Measurements from ENCODE around the gene MLLT11.

Gene MLLT11, protein sequence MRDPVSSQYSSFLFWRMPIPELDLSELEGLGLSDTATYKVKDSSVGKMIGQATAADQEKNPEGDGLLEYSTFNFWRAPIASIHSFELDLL

DNA sequence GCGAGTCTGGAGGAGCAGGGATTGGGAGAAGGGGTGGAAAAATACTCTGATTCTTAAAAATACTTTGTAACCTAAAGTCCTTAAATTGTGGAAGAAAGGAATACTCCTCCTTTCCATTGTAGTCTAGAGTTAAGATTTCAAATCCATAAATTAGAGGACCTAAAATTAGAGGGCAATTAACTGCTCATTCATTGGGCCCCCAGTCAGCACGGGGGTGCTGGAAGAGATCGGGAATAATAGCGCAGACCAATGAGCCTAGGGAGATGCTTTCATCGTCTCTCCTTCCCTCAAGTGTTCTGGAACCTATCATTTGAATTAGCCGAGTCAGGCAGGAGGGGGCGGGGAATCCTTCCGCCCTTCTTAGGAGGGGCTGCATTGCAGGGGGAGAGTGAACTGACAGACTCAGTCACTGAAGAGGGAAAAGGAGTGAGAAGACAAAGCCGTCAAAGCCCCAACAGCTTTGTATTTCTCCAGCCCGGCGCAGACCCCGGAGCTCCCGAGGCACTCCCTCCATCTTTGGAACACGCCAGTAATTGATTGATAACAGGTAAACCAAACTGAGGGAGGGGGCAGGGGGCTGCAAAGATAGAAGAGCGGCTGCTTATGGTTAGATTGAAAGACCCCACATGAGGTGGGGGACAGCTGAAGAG is at the start of gene MLLT11:
Gene MLLT11, plus strand, starts transcription at position 391 of the 650 bp plus-strand sequence. CDS start 6,828 bp downstream, outside the sequence.
- DNase-seq (ENCODE audit: low read depth, low spot score) = no peak

DNA sequence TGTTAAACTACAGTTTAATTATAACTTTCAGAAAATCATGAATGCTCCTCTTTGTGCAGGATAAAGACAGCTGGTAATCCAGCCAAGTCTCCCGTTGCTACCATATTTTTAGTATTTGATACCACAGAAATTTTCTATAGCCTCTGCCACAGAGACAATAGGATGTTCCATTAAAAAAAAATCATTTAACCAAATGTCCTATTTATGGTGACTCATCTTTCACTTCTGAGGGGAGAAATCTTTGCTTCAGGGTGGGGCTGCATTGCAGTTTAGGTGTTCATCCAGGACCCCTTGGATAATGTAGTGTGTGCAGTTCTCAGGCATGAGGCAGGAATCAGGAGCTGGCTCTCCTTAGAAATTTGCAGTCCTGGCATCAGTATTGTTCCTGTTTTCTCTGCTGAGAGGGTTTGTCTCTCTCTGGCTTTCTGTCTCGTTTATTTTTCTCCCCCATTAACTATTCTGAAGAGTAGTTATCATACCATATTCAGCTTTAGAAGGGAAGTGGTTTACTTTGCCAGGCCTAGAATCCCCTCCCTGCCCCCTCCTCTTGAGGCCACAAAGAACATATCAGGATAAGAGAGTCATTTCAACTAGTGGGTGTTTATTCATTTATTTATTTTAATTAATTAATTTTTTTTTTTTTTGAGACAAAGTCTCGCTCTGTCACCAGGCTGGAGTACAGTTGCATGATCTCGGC is 48.9 kb upstream of the MLLT11 start:
- no peak overlapping the region for H3K27ac ChIP-seq
- DNase-seq (ENCODE audit: low read depth, low spot score) = no peak

More for the DNA sequence above, at the start of gene MLLT11:
- peak within 1 kb of the TSS; percentile 97 for H3K27ac ChIP-seq

DNA sequence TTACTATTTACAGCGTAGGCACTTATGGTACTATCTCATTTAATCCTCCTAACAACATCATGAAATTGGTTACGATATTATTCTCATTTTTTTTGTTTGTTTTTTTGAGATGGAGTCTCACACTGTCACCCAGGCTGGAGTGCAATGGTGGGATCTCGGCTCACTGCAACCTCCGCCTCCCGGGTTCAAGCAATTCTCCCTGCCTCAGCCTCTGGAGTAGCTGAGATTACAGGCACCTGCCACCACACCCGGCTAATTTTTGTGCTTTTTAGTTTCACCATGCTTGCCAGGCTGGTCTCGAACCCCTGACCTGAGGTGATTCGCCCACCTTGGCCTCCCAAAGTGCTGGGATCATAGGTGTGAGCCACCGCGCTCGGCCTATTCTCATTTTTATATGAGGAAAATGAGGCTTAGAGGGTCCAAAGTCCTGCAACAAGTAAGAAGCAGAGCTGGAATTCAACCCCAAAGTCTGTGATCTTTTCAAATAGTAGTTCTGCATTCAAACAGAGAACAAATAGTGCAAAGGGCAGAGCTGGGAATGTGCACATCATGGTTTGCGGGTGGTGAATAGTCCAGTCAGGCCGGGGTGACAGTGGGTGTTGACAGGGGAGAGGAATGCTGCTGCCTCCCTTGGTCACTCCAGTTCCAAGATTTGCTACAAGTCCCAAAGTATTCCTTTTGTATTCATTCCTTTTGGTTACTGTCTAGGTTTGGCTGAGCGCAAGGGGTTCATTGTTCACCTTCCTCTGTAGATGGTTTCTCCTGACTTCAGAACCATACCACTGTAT is 47.3 kb upstream of the MLLT11 start:
- H3K27ac ChIP-seq = no peak overlapping the region
- DNase-seq (ENCODE audit: low read depth, low spot score) = no peak

DNA sequence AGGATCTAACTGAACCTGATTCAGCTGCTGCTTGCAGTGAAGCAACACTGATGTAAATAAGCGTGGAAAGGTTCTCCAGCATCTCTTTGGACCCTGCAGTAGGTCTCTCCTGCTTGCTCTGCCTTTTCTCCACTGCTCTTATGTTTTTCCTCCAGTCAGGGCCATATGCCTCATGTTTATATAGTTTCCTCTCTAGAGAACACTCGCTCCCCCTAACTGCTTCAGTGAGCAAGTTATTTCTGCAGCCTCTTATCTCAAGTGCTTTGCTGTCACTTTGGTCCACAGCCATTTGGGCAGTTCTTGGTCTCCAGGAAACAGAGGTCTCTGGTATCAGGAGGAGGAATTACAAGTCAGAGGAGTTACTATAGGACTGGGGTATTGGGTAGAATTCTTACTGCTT is 46.7 kb upstream of the MLLT11 start:
- DNase-seq (ENCODE audit: low read depth, low spot score) = no peak
- H3K27ac ChIP-seq = no peak overlapping the region

DNA sequence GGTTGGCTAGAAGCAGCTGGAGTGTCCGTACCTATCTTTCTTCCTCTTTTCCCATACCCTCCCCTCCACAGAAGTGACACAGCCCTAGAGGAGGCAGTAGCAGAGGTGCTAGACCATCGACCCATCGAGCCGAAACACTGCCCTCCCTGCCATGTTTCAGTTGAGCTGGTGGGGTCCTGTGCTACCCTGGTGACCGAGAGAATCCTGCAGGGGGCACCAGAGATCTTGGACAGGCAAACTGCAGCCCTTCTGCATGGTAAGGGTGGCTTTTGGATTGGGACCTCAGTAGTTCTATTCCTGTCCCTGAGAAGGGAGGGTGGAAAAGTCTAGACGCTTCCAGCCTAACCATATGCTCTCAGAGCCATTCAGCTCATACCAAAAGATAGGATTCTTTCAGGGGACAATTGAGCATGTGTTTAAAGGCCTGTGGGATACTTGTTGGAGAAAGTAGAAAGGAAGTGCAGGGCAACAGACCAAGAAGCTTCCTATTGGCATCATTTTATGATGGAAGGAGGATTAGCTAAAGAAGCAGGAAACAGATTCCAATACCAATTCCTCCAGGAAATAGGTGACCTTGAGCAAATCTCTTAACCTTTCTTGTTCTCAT is 35.6 kb upstream of the MLLT11 start:
- no peak for DNase-seq (ENCODE audit: low read depth, low spot score)
- no peak overlapping the region for H3K27ac ChIP-seq

DNA sequence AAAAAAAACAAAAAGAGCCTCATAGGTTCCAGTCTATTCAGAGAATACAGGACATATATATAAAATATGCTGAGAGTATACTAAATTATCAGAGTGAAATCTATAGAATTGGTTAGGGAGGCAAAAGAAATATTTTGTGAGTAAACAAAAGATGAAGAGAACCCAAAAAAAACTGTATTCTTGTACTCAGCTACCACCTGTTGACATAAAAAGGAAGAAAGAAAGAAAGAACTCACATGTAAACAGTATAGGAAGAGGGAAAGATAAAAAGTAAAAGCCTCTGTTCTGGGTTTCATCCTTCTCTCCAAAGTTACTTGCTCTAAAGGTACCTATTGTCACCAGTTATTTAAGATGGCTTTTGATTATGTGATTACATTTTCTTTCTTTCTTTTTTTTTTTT is 33.7 kb upstream of the MLLT11 start:
- no peak for DNase-seq (ENCODE audit: low read depth, low spot score)

DNA sequence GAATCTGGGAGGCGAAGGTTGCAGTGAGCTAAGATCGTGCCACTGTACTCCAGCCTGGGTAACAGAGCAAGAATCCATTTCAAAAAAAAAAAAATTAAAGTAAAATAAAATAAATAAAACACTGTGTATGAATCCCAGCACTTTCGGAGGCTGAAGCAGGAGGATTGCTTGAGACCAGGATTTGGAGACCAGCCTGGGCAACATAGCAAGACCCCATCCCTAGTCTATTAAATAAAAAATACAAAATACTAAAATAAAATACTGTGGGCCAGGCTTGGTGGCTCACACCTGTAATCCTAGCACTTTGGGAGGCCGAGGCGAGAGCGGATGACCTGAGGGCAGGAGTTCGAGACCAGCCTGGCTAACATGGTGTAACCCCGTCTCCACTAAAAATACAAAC is 28.0 kb upstream of the MLLT11 start:
- H3K27ac ChIP-seq = no peak overlapping the region
- no peak for DNase-seq (ENCODE audit: low read depth, low spot score)

More for the DNA sequence above, 33.7 kb upstream of the MLLT11 start:
- no peak overlapping the region for H3K27ac ChIP-seq

DNA sequence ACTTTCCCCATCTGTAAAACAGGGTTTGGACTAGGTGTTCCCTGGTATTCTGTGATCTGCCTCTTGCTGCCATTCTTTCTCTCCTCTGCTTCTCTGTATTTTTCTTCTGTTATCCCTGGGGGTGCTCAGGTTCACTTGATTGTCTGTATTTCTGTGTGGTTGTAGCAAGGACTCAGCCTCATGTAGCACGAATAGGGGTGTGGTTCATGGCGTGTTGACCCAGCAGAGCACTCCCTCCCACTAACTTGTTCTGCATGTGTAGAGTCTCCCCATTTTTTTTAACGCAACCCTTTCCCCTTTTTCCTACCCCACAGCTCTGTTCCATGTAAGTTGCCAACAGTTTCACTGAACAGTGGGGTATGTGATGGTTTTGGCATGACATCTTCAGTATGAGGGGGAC is 25.0 kb upstream of the MLLT11 start:
- no peak overlapping the region for H3K27ac ChIP-seq
- no peak for DNase-seq (ENCODE audit: low read depth, low spot score)

DNA sequence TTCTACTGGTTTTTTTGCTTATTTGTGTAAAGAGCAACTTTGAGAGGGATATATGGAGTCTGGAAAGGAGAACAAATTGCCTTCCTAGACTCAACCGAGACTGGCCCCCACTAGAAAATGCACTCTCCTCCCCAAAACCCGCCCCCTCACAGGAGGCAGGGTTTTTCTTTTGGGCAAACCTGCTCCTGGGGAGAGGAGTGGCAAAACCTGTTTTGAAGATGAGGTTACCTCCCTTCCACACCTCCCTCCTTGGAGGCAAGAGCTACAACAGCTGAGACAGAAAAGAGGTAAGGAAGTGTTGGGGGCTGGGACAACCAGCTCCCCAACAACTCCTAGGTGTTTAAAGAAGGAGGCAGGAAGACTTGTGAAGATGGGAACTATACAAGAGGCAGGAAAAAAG is 23.8 kb upstream of the MLLT11 start, which contains the start of gene BNIPL:
Gene BNIPL, plus strand, starts transcription at position 231 of the 400 bp plus-strand sequence. Its CDS starts 140 bp downstream, at position 371.
- no peak within 1 kb of the TSS for H3K27ac ChIP-seq
- no peak for DNase-seq (ENCODE audit: low read depth, low spot score)

DNA sequence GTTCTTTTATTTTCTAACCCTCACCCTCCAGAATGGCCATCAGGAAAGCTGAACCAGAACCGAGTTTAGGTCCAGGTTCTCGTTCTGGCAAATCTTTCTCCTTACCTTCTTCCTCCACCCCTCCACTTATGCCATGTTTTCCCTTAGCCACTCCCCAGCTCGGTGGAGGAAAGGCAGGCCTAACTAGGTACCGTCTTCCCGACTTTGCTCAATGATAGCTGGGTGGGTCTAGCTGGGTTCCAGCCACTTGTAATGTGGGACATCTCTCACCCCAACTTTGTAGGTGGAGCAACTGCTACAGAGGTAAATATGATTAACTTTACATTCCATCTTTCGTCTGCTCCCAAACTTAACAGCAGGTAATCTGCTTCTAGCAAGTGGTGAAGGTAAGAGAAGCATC is 23.2 kb upstream of the MLLT11 start:
- no peak for DNase-seq (ENCODE audit: low read depth, low spot score)

DNA sequence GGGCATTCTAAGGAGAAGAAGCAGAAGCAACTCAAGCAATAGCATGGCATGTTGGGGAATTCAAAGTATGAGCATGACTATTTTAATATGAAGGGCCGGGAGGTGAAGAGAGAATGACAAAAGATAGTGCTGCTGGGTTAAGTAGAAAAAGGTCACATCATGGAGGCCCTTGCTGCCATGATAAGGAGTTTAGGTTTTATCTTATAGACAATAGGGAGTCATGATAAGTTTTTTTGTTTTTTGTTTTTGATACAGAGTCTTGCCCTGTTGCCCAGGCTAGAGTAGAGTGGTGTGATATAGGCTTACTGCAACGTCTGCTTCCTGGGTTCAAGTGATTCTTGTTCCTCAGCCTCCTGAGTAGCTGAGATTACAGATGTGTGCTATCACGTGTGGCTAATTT is 20.7 kb upstream of the MLLT11 start:
- no peak overlapping the region for H3K27ac ChIP-seq

More for the DNA sequence above, 23.2 kb upstream of the MLLT11 start:
- H3K27ac ChIP-seq = no peak overlapping the region

DNA sequence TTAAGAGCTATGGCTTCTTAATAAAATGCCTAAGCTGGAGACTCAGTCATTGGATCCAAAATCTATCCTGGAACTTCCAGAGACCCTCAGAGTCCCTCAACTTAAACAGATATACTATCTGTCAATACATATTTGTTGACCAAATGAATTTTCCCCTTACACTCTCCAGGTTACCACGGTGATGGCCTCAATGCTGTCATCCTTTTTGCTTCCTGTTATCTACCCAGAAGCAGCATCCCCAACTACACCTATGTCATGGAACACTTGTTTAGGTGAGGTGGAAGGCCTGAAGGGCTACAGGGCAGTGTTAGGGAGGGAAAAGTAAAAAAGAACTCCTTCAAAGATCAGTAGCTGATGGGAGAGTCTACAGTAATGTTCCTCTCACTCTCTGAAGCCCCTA is 17.0 kb upstream of the MLLT11 start:
- no peak for DNase-seq (ENCODE audit: low read depth, low spot score)
- H3K27ac ChIP-seq = no peak overlapping the region

More for the DNA sequence above, 20.7 kb upstream of the MLLT11 start:
- DNase-seq (ENCODE audit: low read depth, low spot score) = no peak

DNA sequence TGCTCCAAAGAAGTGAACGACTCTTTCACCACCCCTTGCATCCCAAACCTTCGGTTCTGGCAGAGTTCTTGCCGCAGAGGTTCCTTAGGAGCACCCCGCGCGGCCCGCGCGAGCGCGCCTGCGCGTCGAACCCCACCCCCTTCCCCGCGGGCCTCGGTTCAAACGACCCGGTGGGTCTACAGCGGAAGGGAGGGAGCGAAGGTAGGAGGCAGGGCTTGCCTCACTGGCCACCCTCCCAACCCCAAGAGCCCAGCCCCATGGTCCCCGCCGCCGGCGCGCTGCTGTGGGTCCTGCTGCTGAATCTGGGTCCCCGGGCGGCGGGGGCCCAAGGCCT is 12.6 kb upstream of the MLLT11 start, which contains the start of gene C1orf56:
Gene C1orf56, plus strand, starts transcription at position 161 of the 334 bp plus-strand sequence. Its CDS starts 97 bp downstream, at position 258.
- peak within 1 kb of the TSS; percentile 97 for H3K27ac ChIP-seq
- DNase-seq (ENCODE audit: low read depth, low spot score) = no peak

DNA sequence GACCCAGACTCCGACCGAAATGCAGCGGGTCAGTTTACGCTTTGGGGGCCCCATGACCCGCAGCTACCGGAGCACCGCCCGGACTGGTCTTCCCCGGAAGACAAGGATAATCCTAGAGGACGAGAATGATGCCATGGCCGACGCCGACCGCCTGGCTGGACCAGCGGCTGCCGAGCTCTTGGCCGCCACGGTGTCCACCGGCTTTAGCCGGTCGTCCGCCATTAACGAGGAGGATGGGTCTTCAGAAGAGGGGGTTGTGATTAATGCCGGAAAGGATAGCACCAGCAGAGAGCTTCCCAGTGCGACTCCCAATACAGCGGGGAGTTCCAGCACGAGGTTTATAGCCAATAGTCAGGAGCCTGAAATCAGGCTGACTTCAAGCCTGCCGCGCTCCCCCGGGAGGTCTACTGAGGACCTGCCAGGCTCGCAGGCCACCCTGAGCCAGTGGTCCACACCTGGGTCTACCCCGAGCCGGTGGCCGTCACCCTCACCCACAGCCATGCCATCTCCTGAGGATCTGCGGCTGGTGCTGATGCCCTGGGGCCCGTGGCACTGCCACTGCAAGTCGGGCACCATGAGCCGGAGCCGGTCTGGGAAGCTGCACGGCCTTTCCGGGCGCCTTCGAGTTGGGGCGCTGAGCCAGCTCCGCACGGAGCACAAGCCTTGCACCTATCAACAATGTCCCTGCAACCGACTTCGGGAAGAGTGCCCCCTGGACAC is 12.1 kb upstream of the MLLT11 start:
- no peak for DNase-seq (ENCODE audit: low read depth, low spot score)
- peak overlapping the region; percentile 97 for H3K27ac ChIP-seq

DNA sequence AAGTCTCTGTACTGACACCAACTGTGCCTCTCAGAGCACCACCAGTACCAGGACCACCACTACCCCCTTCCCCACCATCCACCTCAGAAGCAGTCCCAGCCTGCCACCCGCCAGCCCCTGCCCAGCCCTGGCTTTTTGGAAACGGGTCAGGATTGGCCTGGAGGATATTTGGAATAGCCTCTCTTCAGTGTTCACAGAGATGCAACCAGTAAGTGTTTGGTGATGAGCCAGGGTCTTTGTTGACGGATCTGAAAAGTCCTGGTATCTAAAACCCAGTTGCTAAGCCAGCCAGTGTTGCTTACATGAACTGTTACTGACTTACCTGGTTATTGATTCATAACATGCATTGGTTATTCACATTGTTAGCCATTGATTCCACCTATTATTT is 11.6 kb upstream of the MLLT11 start:
- DNase-seq (ENCODE audit: low read depth, low spot score) = no peak
- peak overlapping the region; percentile 97 for H3K27ac ChIP-seq

DNA sequence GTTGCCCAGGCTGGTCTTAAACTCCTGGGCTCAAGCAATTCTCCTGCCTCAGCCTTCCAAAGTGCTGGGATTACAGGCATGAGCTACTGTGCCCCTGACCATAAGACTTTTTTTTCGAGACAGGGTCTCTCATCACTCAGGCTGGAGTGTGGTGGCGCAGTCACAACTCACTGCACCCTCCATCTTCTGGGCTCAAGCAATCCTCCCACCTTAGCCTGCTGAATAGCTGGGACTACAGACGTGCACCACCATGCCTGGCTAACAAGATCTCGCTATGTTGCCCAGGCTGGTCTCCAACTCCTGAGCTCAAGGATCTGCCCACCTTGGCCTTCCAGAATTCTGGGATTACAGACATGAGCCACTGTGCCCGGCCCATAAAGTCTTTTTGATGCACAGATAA is 10.7 kb upstream of the MLLT11 start:
- no peak for DNase-seq (ENCODE audit: low read depth, low spot score)
- H3K27ac ChIP-seq = peak overlapping the region; percentile 97

DNA sequence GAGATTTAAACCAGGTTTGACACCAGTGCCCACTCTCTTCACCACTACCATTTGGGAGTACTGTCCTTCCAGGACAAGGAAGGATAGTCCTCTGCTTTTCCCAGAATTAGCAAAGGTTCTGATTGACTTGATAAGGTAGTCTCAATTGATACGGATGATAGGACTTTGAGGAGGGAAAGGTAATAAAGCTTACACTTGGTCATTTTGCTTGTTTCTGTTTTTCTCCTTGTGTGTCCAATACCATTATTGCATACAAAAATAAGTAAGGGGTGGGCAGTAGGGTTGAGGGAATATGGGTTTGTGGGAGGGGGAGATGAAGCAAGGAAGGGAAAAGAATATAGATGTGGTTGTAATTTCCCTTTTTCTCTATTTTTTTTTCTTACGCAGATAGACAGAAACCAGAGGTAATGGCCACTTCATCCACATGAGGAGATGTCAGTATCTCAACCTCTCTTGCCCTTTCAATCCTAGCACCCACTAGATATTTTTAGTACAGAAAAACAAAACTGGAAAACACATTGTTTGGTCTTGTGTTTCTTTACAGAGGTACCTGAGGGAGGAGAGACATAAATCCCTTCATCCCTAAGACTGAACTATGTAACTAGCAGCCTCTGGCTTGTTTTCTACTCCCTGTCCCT is 10.0 kb upstream of the MLLT11 start:
- H3K27ac ChIP-seq = peak overlapping the region; percentile 97
- DNase-seq (ENCODE audit: low read depth, low spot score) = no peak

DNA sequence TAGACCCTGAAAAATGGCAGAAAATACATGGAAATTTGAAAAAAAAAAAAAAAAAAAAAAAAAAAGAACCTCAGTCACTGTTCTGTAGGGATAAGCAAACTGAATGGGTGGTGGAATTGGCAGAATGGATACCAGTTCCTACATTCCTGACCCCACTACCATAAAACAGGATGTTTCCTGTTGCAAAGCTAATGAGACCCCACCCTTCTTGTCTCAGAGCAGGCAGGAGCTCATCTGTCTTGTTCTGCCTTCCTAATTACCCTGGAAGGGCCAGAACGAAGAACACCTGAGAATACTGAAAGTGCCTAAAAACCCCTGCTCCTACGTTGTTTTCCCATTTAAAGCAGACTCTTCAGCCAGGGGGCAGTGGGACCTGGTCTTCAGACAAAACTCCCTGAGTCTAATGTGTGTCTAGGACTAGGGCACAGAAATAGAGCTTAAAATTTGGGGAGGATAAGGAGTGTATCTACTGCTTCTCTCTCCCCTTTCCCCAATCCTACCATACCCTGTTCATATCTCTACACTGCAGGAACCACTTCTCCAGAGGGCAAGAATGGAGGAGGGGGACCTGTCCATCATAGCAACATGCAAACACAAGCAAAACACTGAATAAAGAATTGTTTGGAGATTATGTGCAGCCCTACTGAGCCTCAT is 8.7 kb upstream of the MLLT11 start:
- DNase-seq (ENCODE audit: low read depth, low spot score) = no peak
- peak overlapping the region; percentile 97 for H3K27ac ChIP-seq

Measured in epithelial cell of prostate (primary cell).